C4-2B (cell line): ENCODE data around the gene PDPN.

Experiments used
- CTCF ChIP-seq: fragments of 450-650 bp; conservative IDR thresholded peaks from 2 replicates; pipeline ENCODE4 v1.5.1; 2017; ENCODE audit warnings: mild to moderate bottlenecking
- ZFX ChIP-seq: fragments of 450-650 bp; IDR thresholded peaks from 2 replicates; pipeline ENCODE4 v1.6.1; 2017

- no peak for TF ChIP-seq CTCF
- no peak for TF ChIP-seq ZFX
These were observed 23.4 kb downstream of the PDPN start for GRCh38 chr1:13607002-13607401.
